HUES6 (cell line): ENCODE results near the gene PLEKHG5.

Source experiments
- H3K27ac ChIP-seq: 2 replicates; pipeline ENCODE4 v1.7.0; 2013; ENCODE audit warnings: low read depth, mild to moderate bottlenecking, low read length, inconsistent platforms
- H3K27me3 ChIP-seq: 2 replicates; pipeline ENCODE4 v1.6.1; 2013; ENCODE audit warnings: low read length; ENCODE audit not compliant: control insufficient read depth, insufficient read depth
- H3K36me3 ChIP-seq: 2 replicates; pipeline ENCODE4 v1.6.1; 2013; ENCODE audit warnings: low read length; ENCODE audit not compliant: control insufficient read depth, insufficient read depth
- H3K4me1 ChIP-seq: 2 replicates; pipeline ENCODE4 v1.6.1; 2013; ENCODE audit warnings: low read length; ENCODE audit not compliant: control insufficient read depth, insufficient read depth
- H3K4me3 ChIP-seq: 2 replicates; pipeline ENCODE4 v1.5.1; 2013; ENCODE audit warnings: low read depth, low read length
- H3K9ac ChIP-seq: one replicate; pipeline ENCODE4 v1.6.1; 2013; ENCODE audit warnings: mild to moderate bottlenecking, low read length
- H3K9me3 ChIP-seq: 2 replicates; pipeline ENCODE4 v1.6.1; 2013; ENCODE audit warnings: low read depth, low read length; ENCODE audit not compliant: control insufficient read depth, insufficient read depth

PLEKHG5 gene

GRCh38 chr1:6466751-6467150 is 24.7 kb downstream of the PLEKHG5 start:
- no peak overlapping the region for H3K9ac ChIP-seq
- H3K4me3 ChIP-seq: no peak overlapping the region
- no peak overlapping the region for H3K27ac ChIP-seq
- peaks cover 39% of the 10 kb centered on the region for H3K36me3 ChIP-seq
- peaks cover 10% of the 10 kb centered on the region for H3K4me1 ChIP-seq
- H3K27me3 ChIP-seq: no peaks in the 10 kb centered on the region
- H3K9me3 ChIP-seq: no peaks in the 10 kb centered on the region

GRCh38 chr1:6466023-6466422 is 25.4 kb downstream of the PLEKHG5 start, which contains the start of gene TNFRSF25:
Gene TNFRSF25, minus strand, starts transcription at chr1:6466173. Its CDS starts 66 bp downstream, at chr1:6466107.
- Histone ChIP-seq H3K4me3 (peak within 1 kb of the TSS; percentile 37), H3K27me3 (no peaks in the 10 kb centered on the region)

GRCh38 chr1:6465461-6466005 is 25.9 kb downstream of the PLEKHG5 start:
- Histone ChIP-seq H3K4me3 (peak overlapping the region; percentile 37), H3K4me1 (peaks cover 12% of the 10 kb centered on the region; the same call in 1 of the 2 replicates), H3K27ac (peak overlapping the region; percentile 41; the same call in 1 of the 2 replicates), H3K36me3 (peaks cover 38% of the 10 kb centered on the region), H3K9me3 (no peaks in the 10 kb centered on the region), H3K9ac (no peak overlapping the region), H3K27me3 (no peaks in the 10 kb centered on the region)

More at GRCh38 chr1:6466023-6466422, 25.4 kb downstream of the PLEKHG5 start, which contains the start of gene TNFRSF25:
- Histone ChIP-seq H3K9me3 (no peaks in the 10 kb centered on the region), H3K36me3 (peaks cover 40% of the 10 kb centered on the region), H3K27ac (peak within 1 kb of the TSS; percentile 41; the same call in 1 of the 2 replicates), H3K9ac (no peak within 1 kb of the TSS), H3K4me1 (peaks cover 8% of the 10 kb centered on the region; the same call in 1 of the 2 replicates)

GRCh38 chr1:6464915-6465314 is 26.6 kb downstream of the PLEKHG5 start:
- Histone ChIP-seq H3K4me1 (peaks cover 16% of the 10 kb centered on the region), H3K9ac (no peak overlapping the region), H3K9me3 (no peaks in the 10 kb centered on the region), H3K27ac (no peak overlapping the region), H3K4me3 (no peak overlapping the region), H3K36me3 (peaks cover 32% of the 10 kb centered on the region), H3K27me3 (no peaks in the 10 kb centered on the region)

- Histone ChIP-seq H3K27ac (no peak overlapping the region), H3K4me1 (peaks cover 20% of the 10 kb centered on the region), H3K9ac (no peak overlapping the region), H3K9me3 (no peaks in the 10 kb centered on the region), H3K27me3 (no peaks in the 10 kb centered on the region), H3K36me3 (peaks cover 28% of the 10 kb centered on the region), H3K4me3 (no peak overlapping the region)
Observed at GRCh38 chr1:6464514-6464836, 27.0 kb downstream of the PLEKHG5 start.

- Histone ChIP-seq H3K9me3 (no peaks in the 10 kb centered on the region), H3K36me3 (peaks cover 14% of the 10 kb centered on the region)
Observed at GRCh38 chr1:6463120-6463412, 28.4 kb downstream of the PLEKHG5 start.

GRCh38 chr1:6462412-6463119 is 28.9 kb downstream of the PLEKHG5 start:
- H3K36me3 ChIP-seq: peaks cover 14% of the 10 kb centered on the region
- peaks cover 21% of the 10 kb centered on the region for H3K4me1 ChIP-seq
- no peak overlapping the region for H3K27ac ChIP-seq
- no peak overlapping the region for H3K9ac ChIP-seq
- H3K9me3 ChIP-seq: no peaks in the 10 kb centered on the region
- H3K4me3 ChIP-seq: no peak overlapping the region
- H3K27me3 ChIP-seq: no peaks in the 10 kb centered on the region

More at GRCh38 chr1:6463120-6463412, 28.4 kb downstream of the PLEKHG5 start:
- peaks cover 21% of the 10 kb centered on the region for H3K4me1 ChIP-seq
- H3K4me3 ChIP-seq: no peak overlapping the region
- H3K27me3 ChIP-seq: no peaks in the 10 kb centered on the region
- H3K27ac ChIP-seq: no peak overlapping the region
- no peak overlapping the region for H3K9ac ChIP-seq

GRCh38 chr1:6461538-6462411 is 29.7 kb downstream of the PLEKHG5 start:
- H3K36me3 ChIP-seq: peaks cover 14% of the 10 kb centered on the region
- H3K9ac ChIP-seq: no peak overlapping the region
- H3K4me1 ChIP-seq: peaks cover 21% of the 10 kb centered on the region
- no peaks in the 10 kb centered on the region for H3K27me3 ChIP-seq
- H3K27ac ChIP-seq: no peak overlapping the region
- no peaks in the 10 kb centered on the region for H3K9me3 ChIP-seq
- H3K4me3 ChIP-seq: no peak overlapping the region

- Histone ChIP-seq H3K9ac (no peak overlapping the region), H3K27me3 (peaks cover 3% of the 10 kb centered on the region; the same call in 1 of the 2 replicates), H3K9me3 (no peaks in the 10 kb centered on the region), H3K4me1 (peaks cover 17% of the 10 kb centered on the region), H3K4me3 (no peak overlapping the region), H3K27ac (no peak overlapping the region), H3K36me3 (peaks cover 14% of the 10 kb centered on the region)
Observed at GRCh38 chr1:6461051-6461530, 30.4 kb downstream of the PLEKHG5 start.

- Histone ChIP-seq H3K4me3 (peak overlapping the region; percentile 36), H3K9ac (no peak overlapping the region), H3K27me3 (peaks cover 5% of the 10 kb centered on the region; the same call in 1 of the 2 replicates)
Observed at GRCh38 chr1:6460301-6461050, 31.0 kb downstream of the PLEKHG5 start.

More at GRCh38 chr1:6460301-6461050, 31.0 kb downstream of the PLEKHG5 start:
- peaks cover 16% of the 10 kb centered on the region for H3K4me1 ChIP-seq
- peaks cover 14% of the 10 kb centered on the region for H3K36me3 ChIP-seq
- H3K9me3 ChIP-seq: no peaks in the 10 kb centered on the region
- H3K27ac ChIP-seq: no peak overlapping the region
